IPS-18a (cell line): ENCODE results near the gene MT1G.
"Not testable (repeated sequence)": the region's sequence is repeated elsewhere in the genome, so short reads cannot be mapped to it uniquely, and the experiment has no call there.

Experiments used
- H3K27ac ChIP-seq: one replicate; pipeline ENCODE4 v1.5.1; 2013; ENCODE audit warnings: low read length
- H3K27me3 ChIP-seq: one replicate; pipeline ENCODE4 v1.6.1; 2013; ENCODE audit warnings: mild to moderate bottlenecking, low read length; ENCODE audit not compliant: control insufficient read depth, insufficient read depth
- H3K36me3 ChIP-seq: one replicate; pipeline ENCODE4 v1.6.1; 2013; ENCODE audit warnings: low read depth, low read length; ENCODE audit not compliant: control insufficient read depth
- H3K4me1 ChIP-seq: one replicate; pipeline ENCODE4 v1.6.1; 2013; ENCODE audit warnings: low read depth, low read length; ENCODE audit not compliant: control insufficient read depth
- H3K4me3 ChIP-seq: one replicate; pipeline ENCODE4 v1.5.1; 2013; ENCODE audit warnings: low read length
- H3K9ac ChIP-seq: one replicate; pipeline ENCODE4 v1.6.1; 2013; ENCODE audit warnings: mild to moderate bottlenecking, low read length, moderate library complexity
- H3K9me3 ChIP-seq: one replicate; pipeline ENCODE4 v1.6.1; 2013; ENCODE audit warnings: low read depth, low read length; ENCODE audit not compliant: control insufficient read depth

The MT1G gene

GRCh38 chr16:56683424-56684172 is 15.7 kb upstream of the MT1G start:
- Histone ChIP-seq H3K4me3 (peak overlapping the region; percentile 83), H3K27ac (no peak overlapping the region), H3K9ac (no peak overlapping the region), H3K4me1 (peaks cover 14% of the 10 kb centered on the region), H3K9me3 (no peaks in the 10 kb centered on the region), H3K36me3 (no peaks in the 10 kb centered on the region), H3K27me3 (peaks cover 26% of the 10 kb centered on the region)

GRCh38 chr16:56682703-56683397 is 15.0 kb upstream of the MT1G start:
- H3K36me3 ChIP-seq, result no peaks in the 10 kb centered on the region
- peak overlapping the region; percentile 83 for H3K4me3 ChIP-seq
- peak overlapping the region; percentile 81 for H3K9ac ChIP-seq
- H3K4me1 ChIP-seq, result peaks cover 14% of the 10 kb centered on the region
- no peak overlapping the region for H3K27ac ChIP-seq
- no peaks in the 10 kb centered on the region for H3K9me3 ChIP-seq
- H3K27me3 ChIP-seq, result peaks cover 26% of the 10 kb centered on the region

GRCh38 chr16:56681939-56682702 is 14.3 kb upstream of the MT1G start, which contains the start of gene MT1X:
MT1X (plus strand) TSS chr16:56682470; CDS start chr16:56682541, 71 bp downstream.
- peak within 1 kb of the TSS; percentile 83 for H3K4me3 ChIP-seq
- peak within 1 kb of the TSS; percentile 81 for H3K9ac ChIP-seq
- H3K27ac ChIP-seq, result no peak within 1 kb of the TSS
- no peaks in the 10 kb centered on the region for H3K9me3 ChIP-seq
- H3K27me3 ChIP-seq, result peaks cover 32% of the 10 kb centered on the region
- peaks cover 14% of the 10 kb centered on the region for H3K4me1 ChIP-seq
- no peaks in the 10 kb centered on the region for H3K36me3 ChIP-seq

- H3K27me3 ChIP-seq, result peaks cover 48% of the 10 kb centered on the region
- no peak overlapping the region for H3K27ac ChIP-seq
- no peaks in the 10 kb centered on the region for H3K36me3 ChIP-seq
- peaks cover 19% of the 10 kb centered on the region for H3K4me1 ChIP-seq
- no peak overlapping the region for H3K4me3 ChIP-seq
- H3K9ac ChIP-seq, result no peak overlapping the region
- H3K9me3 ChIP-seq, result no peaks in the 10 kb centered on the region
These were observed 12.0 kb upstream of the MT1G start for GRCh38 chr16:56679818-56680217.

- H3K4me1 ChIP-seq, result peaks cover 22% of the 10 kb centered on the region
- H3K9ac ChIP-seq, result no peak overlapping the region
- no peaks in the 10 kb centered on the region for H3K9me3 ChIP-seq
- H3K4me3 ChIP-seq, result no peak overlapping the region
- peaks cover 48% of the 10 kb centered on the region for H3K27me3 ChIP-seq
- no peaks in the 10 kb centered on the region for H3K36me3 ChIP-seq
- H3K27ac ChIP-seq, result no peak overlapping the region
These were observed 11.3 kb upstream of the MT1G start for GRCh38 chr16:56679078-56679730.

GRCh38 chr16:56677474-56677873 is 9.6 kb upstream of the MT1G start:
- Histone ChIP-seq H3K36me3 (no peaks in the 10 kb centered on the region), H3K27ac (no peak overlapping the region), H3K4me1 (peaks cover 14% of the 10 kb centered on the region), H3K9ac (no peak overlapping the region), H3K27me3 (peaks cover 50% of the 10 kb centered on the region), H3K9me3 (no peaks in the 10 kb centered on the region), H3K4me3 (no peak overlapping the region)

GRCh38 chr16:56675685-56676210 is 7.9 kb upstream of the MT1G start:
- H3K36me3 ChIP-seq, result no peaks in the 10 kb centered on the region
- peaks cover 9% of the 10 kb centered on the region for H3K4me1 ChIP-seq
- peaks cover 46% of the 10 kb centered on the region for H3K27me3 ChIP-seq
- H3K27ac ChIP-seq, result no peak overlapping the region
- H3K4me3 ChIP-seq, result peak overlapping the region; percentile 61
- H3K9me3 ChIP-seq, result no peaks in the 10 kb centered on the region
- peak overlapping the region; percentile 41 for H3K9ac ChIP-seq

GRCh38 chr16:56674570-56674969 is 6.7 kb upstream of the MT1G start:
- H3K27me3 ChIP-seq, result peaks cover 57% of the 10 kb centered on the region
- H3K4me1 ChIP-seq, H3K36me3 ChIP-seq, H3K9me3 ChIP-seq, H3K27ac ChIP-seq, H3K4me3 ChIP-seq, H3K9ac ChIP-seq: not testable (repeated sequence)

GRCh38 chr16:56673921-56674320 is 6.1 kb upstream of the MT1G start:
- H3K4me1 ChIP-seq, result peaks cover 9% of the 10 kb centered on the region
- no peak overlapping the region for H3K27ac ChIP-seq
- H3K4me3 ChIP-seq, result no peak overlapping the region
- no peaks in the 10 kb centered on the region for H3K36me3 ChIP-seq
- H3K27me3 ChIP-seq, result peaks cover 64% of the 10 kb centered on the region
- H3K9me3 ChIP-seq, result no peaks in the 10 kb centered on the region
- no peak overlapping the region for H3K9ac ChIP-seq

GRCh38 chr16:56672761-56673536 is 5.1 kb upstream of the MT1G start:
- no peak overlapping the region for H3K27ac ChIP-seq
- H3K27me3 ChIP-seq, result peaks cover 73% of the 10 kb centered on the region
- no peak overlapping the region for H3K4me3 ChIP-seq
- peaks cover 9% of the 10 kb centered on the region for H3K4me1 ChIP-seq
- H3K9ac ChIP-seq, result no peak overlapping the region
- H3K36me3 ChIP-seq, result no peaks in the 10 kb centered on the region
- no peaks in the 10 kb centered on the region for H3K9me3 ChIP-seq
